ENCODE data around the gene STH.

DNA sequence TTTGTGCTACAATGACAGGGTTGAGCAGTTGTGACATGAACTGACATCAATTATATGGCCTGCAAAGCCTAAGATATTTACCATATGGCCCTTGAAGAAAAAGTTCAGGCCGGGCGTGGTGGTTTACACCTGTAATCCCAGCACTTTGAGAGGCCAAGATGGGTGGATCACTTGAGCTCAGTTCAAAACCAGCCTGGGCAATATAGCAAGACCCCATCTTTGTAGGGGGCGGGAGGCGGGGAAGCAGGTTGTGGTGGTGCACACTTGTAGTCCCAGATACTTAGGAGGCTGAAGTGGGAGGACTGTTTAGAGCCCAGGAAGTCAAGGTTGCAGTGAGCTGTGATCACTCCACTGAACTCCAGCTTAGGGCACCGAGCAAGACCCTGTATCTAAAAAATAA, 48.3 kb downstream of the STH start:
- TF ChIP-seq EZH2 (IDR thresholded peaks at IDR 0.05; ENCODE audit: low read depth, unreplicated experiment) = no peak
- TF ChIP-seq POLR2AphosphoS5 (IDR thresholded peaks at IDR 0.05; ENCODE audit: low read depth) = no peak
- TF ChIP-seq, protein P1, sequence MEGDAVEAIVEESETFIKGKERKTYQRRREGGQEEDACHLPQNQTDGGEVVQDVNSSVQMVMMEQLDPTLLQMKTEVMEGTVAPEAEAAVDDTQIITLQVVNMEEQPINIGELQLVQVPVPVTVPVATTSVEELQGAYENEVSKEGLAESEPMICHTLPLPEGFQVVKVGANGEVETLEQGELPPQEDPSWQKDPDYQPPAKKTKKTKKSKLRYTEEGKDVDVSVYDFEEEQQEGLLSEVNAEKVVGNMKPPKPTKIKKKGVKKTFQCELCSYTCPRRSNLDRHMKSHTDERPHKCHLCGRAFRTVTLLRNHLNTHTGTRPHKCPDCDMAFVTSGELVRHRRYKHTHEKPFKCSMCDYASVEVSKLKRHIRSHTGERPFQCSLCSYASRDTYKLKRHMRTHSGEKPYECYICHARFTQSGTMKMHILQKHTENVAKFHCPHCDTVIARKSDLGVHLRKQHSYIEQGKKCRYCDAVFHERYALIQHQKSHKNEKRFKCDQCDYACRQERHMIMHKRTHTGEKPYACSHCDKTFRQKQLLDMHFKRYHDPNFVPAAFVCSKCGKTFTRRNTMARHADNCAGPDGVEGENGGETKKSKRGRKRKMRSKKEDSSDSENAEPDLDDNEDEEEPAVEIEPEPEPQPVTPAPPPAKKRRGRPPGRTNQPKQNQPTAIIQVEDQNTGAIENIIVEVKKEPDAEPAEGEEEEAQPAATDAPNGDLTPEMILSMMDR (conservative IDR thresholded peaks at IDR 0.05; ENCODE audit: low read depth in 2 of 2) = no peak
- TF ChIP-seq, protein P2, sequence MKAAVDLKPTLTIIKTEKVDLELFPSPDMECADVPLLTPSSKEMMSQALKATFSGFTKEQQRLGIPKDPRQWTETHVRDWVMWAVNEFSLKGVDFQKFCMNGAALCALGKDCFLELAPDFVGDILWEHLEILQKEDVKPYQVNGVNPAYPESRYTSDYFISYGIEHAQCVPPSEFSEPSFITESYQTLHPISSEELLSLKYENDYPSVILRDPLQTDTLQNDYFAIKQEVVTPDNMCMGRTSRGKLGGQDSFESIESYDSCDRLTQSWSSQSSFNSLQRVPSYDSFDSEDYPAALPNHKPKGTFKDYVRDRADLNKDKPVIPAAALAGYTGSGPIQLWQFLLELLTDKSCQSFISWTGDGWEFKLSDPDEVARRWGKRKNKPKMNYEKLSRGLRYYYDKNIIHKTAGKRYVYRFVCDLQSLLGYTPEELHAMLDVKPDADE (IDR thresholded peaks at IDR 0.05) = no peak
- TF ChIP-seq CREB1 (CRISPR knock-in tag; IDR thresholded peaks at IDR 0.05; ENCODE audit: low read depth) = no peak

Measured in GM23338 (cell line).